Measurements from ENCODE around the gene NRXN3.

Gene NRXN3

GRCh38 chr14:79248771-79249170, 1078.6 kb downstream of the NRXN3 start:
- Histone ChIP-seq H3K9me3 (no peaks in the 10 kb centered on the region), H3K36me3 (no peaks in the 10 kb centered on the region), H3K9ac (no peak overlapping the region), H3K4me1 (no peaks in the 10 kb centered on the region), H4K20me1 (no peaks in the 10 kb centered on the region), H3K4me2 (no peak overlapping the region), H3K27me3 (no peaks in the 10 kb centered on the region), H3K27ac (no peak overlapping the region), H3K4me3 (no peak overlapping the region)
- TF ChIP-seq Cebpa-rat (IDR thresholded peaks at IDR 0.05) = no peak

GRCh38 chr14:79251278-79251677, 1081.1 kb downstream of the NRXN3 start:
- Histone ChIP-seq H3K4me2 (no peak overlapping the region), H3K27ac (no peak overlapping the region), H3K36me3 (no peaks in the 10 kb centered on the region), H3K9ac (no peak overlapping the region), H3K4me1 (no peaks in the 10 kb centered on the region), H3K27me3 (no peaks in the 10 kb centered on the region), H3K4me3 (no peak overlapping the region), H3K9me3 (no peaks in the 10 kb centered on the region), H4K20me1 (no peaks in the 10 kb centered on the region)
- no peak for TF ChIP-seq Cebpa-rat (IDR thresholded peaks at IDR 0.05)

- Histone ChIP-seq H3K27ac (no peak overlapping the region), H3K36me3 (no peaks in the 10 kb centered on the region), H3K4me2 (no peak overlapping the region), H3K9ac (no peak overlapping the region), H4K20me1 (no peaks in the 10 kb centered on the region), H3K9me3 (no peaks in the 10 kb centered on the region), H3K4me3 (no peak overlapping the region), H3K4me1 (no peaks in the 10 kb centered on the region), H3K27me3 (no peaks in the 10 kb centered on the region)
- TF ChIP-seq Cebpa-rat (IDR thresholded peaks at IDR 0.05) = no peak
Observed at GRCh38 chr14:79253576-79253975, 1083.4 kb downstream of the NRXN3 start.

GRCh38 chr14:79254069-79254775, 1084.0 kb downstream of the NRXN3 start:
- Histone ChIP-seq H3K27ac (no peak overlapping the region), H3K4me1 (no peaks in the 10 kb centered on the region), H3K9ac (no peak overlapping the region), H3K9me3 (no peaks in the 10 kb centered on the region), H3K4me3 (no peak overlapping the region), H3K4me2 (no peak overlapping the region), H4K20me1 (no peaks in the 10 kb centered on the region), H3K36me3 (no peaks in the 10 kb centered on the region), H3K27me3 (no peaks in the 10 kb centered on the region)
- no peak for TF ChIP-seq Cebpa-rat (IDR thresholded peaks at IDR 0.05)

GRCh38 chr14:79256380-79256779, 1086.2 kb downstream of the NRXN3 start:
- H3K4me1 ChIP-seq = no peaks in the 10 kb centered on the region
- no peak overlapping the region for H3K4me3 ChIP-seq
- H4K20me1 ChIP-seq = no peaks in the 10 kb centered on the region
- no peaks in the 10 kb centered on the region for H3K36me3 ChIP-seq
- no peaks in the 10 kb centered on the region for H3K9me3 ChIP-seq
- H3K9ac ChIP-seq = no peak overlapping the region
- TF ChIP-seq Cebpa-rat (IDR thresholded peaks at IDR 0.05) = no peak
- no peak overlapping the region for H3K27ac ChIP-seq
- H3K4me2 ChIP-seq = no peak overlapping the region
- H3K27me3 ChIP-seq = no peaks in the 10 kb centered on the region

- Histone ChIP-seq H3K9me3 (no peaks in the 10 kb centered on the region), H3K27me3 (no peaks in the 10 kb centered on the region)
Observed at GRCh38 chr14:79260406-79260805, 1090.2 kb downstream of the NRXN3 start.

GRCh38 chr14:79265366-79265946, 1095.3 kb downstream of the NRXN3 start:
- Histone ChIP-seq H3K27ac (no peak overlapping the region), H3K36me3 (no peaks in the 10 kb centered on the region), H4K20me1 (no peaks in the 10 kb centered on the region), H3K9me3 (no peaks in the 10 kb centered on the region), H3K4me3 (no peak overlapping the region), H3K9ac (no peak overlapping the region), H3K27me3 (no peaks in the 10 kb centered on the region), H3K4me1 (no peaks in the 10 kb centered on the region), H3K4me2 (no peak overlapping the region)
- TF ChIP-seq Cebpa-rat (IDR thresholded peaks at IDR 0.05) = no peak

More at GRCh38 chr14:79260406-79260805, 1090.2 kb downstream of the NRXN3 start:
- Histone ChIP-seq H3K36me3 (no peaks in the 10 kb centered on the region), H3K4me2 (no peak overlapping the region), H3K9ac (no peak overlapping the region), H3K27ac (no peak overlapping the region), H3K4me1 (no peaks in the 10 kb centered on the region), H3K4me3 (no peak overlapping the region), H4K20me1 (no peaks in the 10 kb centered on the region)
- TF ChIP-seq Cebpa-rat (IDR thresholded peaks at IDR 0.05) = no peak

GRCh38 chr14:79270361-79270760, 1100.2 kb downstream of the NRXN3 start:
- Histone ChIP-seq H3K36me3 (no peaks in the 10 kb centered on the region), H4K20me1 (no peaks in the 10 kb centered on the region), H3K27ac (no peak overlapping the region), H3K4me3 (no peak overlapping the region), H3K27me3 (no peaks in the 10 kb centered on the region), H3K4me2 (no peak overlapping the region), H3K9ac (no peak overlapping the region), H3K4me1 (no peaks in the 10 kb centered on the region), H3K9me3 (no peaks in the 10 kb centered on the region)
- no peak for TF ChIP-seq Cebpa-rat (IDR thresholded peaks at IDR 0.05)

GRCh38 chr14:79271122-79271521, 1100.9 kb downstream of the NRXN3 start:
- no peak overlapping the region for H3K9ac ChIP-seq

GRCh38 chr14:79274641-79275291, 1104.6 kb downstream of the NRXN3 start:
- H3K9me3 ChIP-seq = peaks cover 16% of the 10 kb centered on the region
- no peaks in the 10 kb centered on the region for H3K4me1 ChIP-seq
- no peaks in the 10 kb centered on the region for H3K36me3 ChIP-seq
- H4K20me1 ChIP-seq = no peaks in the 10 kb centered on the region
- H3K9ac ChIP-seq = no peak overlapping the region
- no peak for TF ChIP-seq Cebpa-rat (IDR thresholded peaks at IDR 0.05)
- H3K4me3 ChIP-seq = no peak overlapping the region
- H3K27me3 ChIP-seq = no peaks in the 10 kb centered on the region
- H3K4me2 ChIP-seq = no peak overlapping the region
- H3K27ac ChIP-seq = no peak overlapping the region

More at GRCh38 chr14:79271122-79271521, 1100.9 kb downstream of the NRXN3 start:
- no peaks in the 10 kb centered on the region for H3K4me1 ChIP-seq
- no peak overlapping the region for H3K4me3 ChIP-seq
- H3K4me2 ChIP-seq = no peak overlapping the region
- H3K9me3 ChIP-seq = no peaks in the 10 kb centered on the region
- H4K20me1 ChIP-seq = no peaks in the 10 kb centered on the region
- no peak for TF ChIP-seq Cebpa-rat (IDR thresholded peaks at IDR 0.05)
- no peaks in the 10 kb centered on the region for H3K36me3 ChIP-seq
- no peak overlapping the region for H3K27ac ChIP-seq
- H3K27me3 ChIP-seq = no peaks in the 10 kb centered on the region

Measured in BLaER1 (cell line).